Psoas muscle (tissue), 8 donors: ENCODE data around the gene HTT-AS. TPM values are rescaled to one million over a fixed set of nuclear protein-coding genes. Genes with fewer than 3 reads are reported as not detected.

Experiments used
- ATAC-seq, 4 donors: fragments of 200-7000 bp; cut with Tn5 transposase; one replicate each; pipeline ENCODE4 v1.9.1; 2020; ENCODE audit warnings: moderate library complexity in 3 of 4, mild to moderate bottlenecking in 2 of 4
- DNase-seq, 2 donors: peaks; one replicate each; pipeline ENCODE4 v3.0.0-alpha.2; 2020
- H3K27ac ChIP-seq: fragments of 200-600 bp; one replicate; pipeline ENCODE4 v1.8.0; 2022
- H3K27me3 ChIP-seq, 3 donors: fragments of 200-600 bp in 1 of 3; one replicate each; pipeline versions ENCODE4 v1.6.1 to v1.8.0; 2013 to 2022; ENCODE audit warnings: low read length in 2 of 3, mild to moderate bottlenecking in 2 of 3, moderate library complexity in 1 of 3; ENCODE audit not compliant: insufficient read depth in 3 of 3
- H3K36me3 ChIP-seq, 2 donors: fragments of 200-600 bp in 1 of 2; one replicate each; pipeline versions ENCODE4 v1.6.1 to v1.8.0; 2013 to 2022; ENCODE audit warnings: low read depth in 1 of 2, mild to moderate bottlenecking in 1 of 2, moderate library complexity in 1 of 2; ENCODE audit not compliant: insufficient read depth in 1 of 2
- H3K4me1 ChIP-seq: fragments of 200-600 bp; one replicate; pipeline ENCODE4 v1.8.0; 2022
- H3K4me3 ChIP-seq: fragments of 200-600 bp; one replicate; pipeline ENCODE4 v1.8.0; 2022; ENCODE audit warnings: mild to moderate bottlenecking
- H3K9me3 ChIP-seq: fragments of 200-600 bp; one replicate; pipeline ENCODE4 v1.8.0; 2022
- WGBS, 3 donors: extraction: QIAGEN DNeasy Blood & Tissue Kit; methylation state at CpG; one replicate each; pipeline versions ENCODE4 v1.1.6 to v1.1.7; 2013; 5-methylcytosine and 5-hydroxymethylcytosine counted together
- intact Hi-C, 2 donors: fragments of 100-400 bp; cut with DNase I; formaldehyde crosslinking; loops; one replicate each; pipeline versions ENCODE4 v1.11.0 to v1.14.2; 2022
- polyA plus RNA-seq, 3 donors: library from polyadenylated mRNA; stranded (reverse); fragments of 200-250 nt; gene quantifications; one replicate each; pipeline ENCODE4 v1.2.3, GENCODE V29; 2013
- total RNA-seq, 4 donors: library from RNA; stranded (reverse); fragmentation: NEBNext Ultra II Directional in 2 of 4; extraction: Animal tissue kit (Norgen Biotek cat#: 25700) in 2 of 4; gene quantifications; one replicate each; pipeline versions ENCODE4 v1.2.1 to v1.2.4, GENCODE V29; 2021 to 2023
- TF ChIP-seq, protein P1 (sequence below): fragments of 200-600 bp; IDR thresholded peaks from one replicate; pipeline ENCODE4 v1.8.0; 2022; ENCODE audit warnings: antibody characterized with exemption
- donor health status: healthy with polysubstance abuse.
- donor health status: DM: no; HTN: no; CAD: no; lungs with moderate emphysema.
- donor health status: Bipolar disorder and iron deficiency.
- donor health status: healthy.
- donor health status: DM: yes; HTN: yes; CAD: no.
- donor health status: DM: no; HTN: no; CAD: no.
- donor health status: DM: no; HTN: no; CAD: no.
- donor health status: DM: yes; HTN: yes; CAD: no.

Gene HTT-AS
- total and polyA plus RNA-seq, 7 donors = not detected

DNA sequence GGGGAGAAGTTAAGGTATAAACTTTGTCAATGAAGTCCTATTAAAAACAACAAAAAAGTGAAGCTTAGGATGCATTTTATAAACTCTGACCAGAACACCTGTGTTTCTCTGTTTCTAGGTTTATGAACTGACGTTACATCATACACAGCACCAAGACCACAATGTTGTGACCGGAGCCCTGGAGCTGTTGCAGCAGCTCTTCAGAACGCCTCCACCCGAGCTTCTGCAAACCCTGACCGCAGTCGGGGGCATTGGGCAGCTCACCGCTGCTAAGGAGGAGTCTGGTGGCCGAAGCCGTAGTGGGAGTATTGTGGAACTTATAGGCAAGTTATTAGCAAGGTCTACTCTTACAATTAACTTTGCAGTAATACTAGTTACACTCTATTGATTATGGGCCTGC is 46.8 kb upstream of the HTT-AS start:
- WGBS, 3 donors = 94 to 95% (median 95%) methylated on average over 9 of the region's 9 CpGs
- no peaks in the 10 kb centered on the region for H3K9me3 ChIP-seq
- TF ChIP-seq, protein P1, sequence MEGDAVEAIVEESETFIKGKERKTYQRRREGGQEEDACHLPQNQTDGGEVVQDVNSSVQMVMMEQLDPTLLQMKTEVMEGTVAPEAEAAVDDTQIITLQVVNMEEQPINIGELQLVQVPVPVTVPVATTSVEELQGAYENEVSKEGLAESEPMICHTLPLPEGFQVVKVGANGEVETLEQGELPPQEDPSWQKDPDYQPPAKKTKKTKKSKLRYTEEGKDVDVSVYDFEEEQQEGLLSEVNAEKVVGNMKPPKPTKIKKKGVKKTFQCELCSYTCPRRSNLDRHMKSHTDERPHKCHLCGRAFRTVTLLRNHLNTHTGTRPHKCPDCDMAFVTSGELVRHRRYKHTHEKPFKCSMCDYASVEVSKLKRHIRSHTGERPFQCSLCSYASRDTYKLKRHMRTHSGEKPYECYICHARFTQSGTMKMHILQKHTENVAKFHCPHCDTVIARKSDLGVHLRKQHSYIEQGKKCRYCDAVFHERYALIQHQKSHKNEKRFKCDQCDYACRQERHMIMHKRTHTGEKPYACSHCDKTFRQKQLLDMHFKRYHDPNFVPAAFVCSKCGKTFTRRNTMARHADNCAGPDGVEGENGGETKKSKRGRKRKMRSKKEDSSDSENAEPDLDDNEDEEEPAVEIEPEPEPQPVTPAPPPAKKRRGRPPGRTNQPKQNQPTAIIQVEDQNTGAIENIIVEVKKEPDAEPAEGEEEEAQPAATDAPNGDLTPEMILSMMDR = no peak
- peaks cover 23% of the 10 kb centered on the region for H3K4me1 ChIP-seq
- ATAC-seq (no peak), DNase-seq (no peak)
- no peak overlapping the region for H3K4me3 ChIP-seq
- no peaks in the 10 kb centered on the region for H3K27me3 ChIP-seq
- peak overlapping the region; percentile 69 for H3K27ac ChIP-seq
- intact Hi-C loops = no loop called here
- peaks cover 0 to 59% of the 10 kb centered on the region in 2 donors for H3K36me3 ChIP-seq

DNA sequence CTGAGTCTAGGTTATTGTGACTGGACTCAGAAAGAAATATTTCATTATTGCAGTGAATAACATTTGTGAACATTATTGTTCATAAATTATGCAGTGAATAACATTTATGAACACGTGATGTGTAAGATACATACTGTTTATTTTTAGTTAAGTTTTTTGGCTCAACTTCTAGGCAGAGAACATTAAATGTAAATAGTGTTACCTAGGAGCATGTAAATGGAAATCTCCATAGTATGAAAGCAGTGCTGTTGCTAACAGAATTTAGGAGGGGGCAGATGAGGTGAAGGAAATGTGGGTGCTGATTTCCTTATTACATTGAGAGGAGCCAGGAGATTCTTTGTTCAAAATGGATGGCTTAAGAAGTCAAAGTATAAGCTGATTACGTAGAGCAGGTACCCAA is 45.1 kb upstream of the HTT-AS start:
- DNase-seq (no peak), ATAC-seq (no peak)
- Histone ChIP-seq H3K27me3 (no peaks in the 10 kb centered on the region), H3K36me3 (peaks cover 4 to 65% of the 10 kb centered on the region in 2 donors), H3K27ac (no peak overlapping the region), H3K4me3 (no peak overlapping the region), H3K4me1 (peaks cover 24% of the 10 kb centered on the region), H3K9me3 (no peaks in the 10 kb centered on the region)
- intact Hi-C loops = no loop called here
- TF ChIP-seq, protein P1 = no peak
- WGBS, 3 donors = 75 to 83% (median 76%) methylated on average over 2 of the region's 2 CpGs

DNA sequence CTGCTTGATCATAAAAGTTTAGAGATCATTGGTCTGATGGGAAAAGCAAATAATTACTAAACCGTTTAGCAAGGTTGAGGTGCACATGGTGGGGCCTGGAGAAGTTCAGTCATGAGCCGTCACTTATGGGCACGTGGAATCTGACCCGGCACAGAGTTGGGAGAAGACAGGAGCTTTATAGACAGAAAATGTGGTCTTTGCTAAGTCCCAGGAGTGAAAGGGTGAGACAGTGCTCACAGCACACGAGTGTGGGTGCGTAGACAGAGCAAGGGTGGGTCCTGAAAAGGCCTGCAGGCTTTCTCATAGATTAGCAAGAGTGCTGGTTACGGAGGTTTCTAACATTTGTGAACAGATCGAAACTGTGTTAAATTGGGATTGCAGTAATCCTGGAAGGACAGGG is 44.0 kb upstream of the HTT-AS start:
- Histone ChIP-seq H3K4me1 (peaks cover 24% of the 10 kb centered on the region), H3K36me3 (peaks cover 4 to 65% of the 10 kb centered on the region in 2 donors), H3K27me3 (no peaks in the 10 kb centered on the region), H3K27ac (no peak overlapping the region), H3K4me3 (no peak overlapping the region), H3K9me3 (no peaks in the 10 kb centered on the region)
- ATAC-seq (no peak), DNase-seq (no peak)
- intact Hi-C loops = no loop called here
- TF ChIP-seq, protein P1 = no peak
- 86 to 88% (median 86%) methylated on average over 8 of the region's 8 CpGs for WGBS, 3 donors

DNA sequence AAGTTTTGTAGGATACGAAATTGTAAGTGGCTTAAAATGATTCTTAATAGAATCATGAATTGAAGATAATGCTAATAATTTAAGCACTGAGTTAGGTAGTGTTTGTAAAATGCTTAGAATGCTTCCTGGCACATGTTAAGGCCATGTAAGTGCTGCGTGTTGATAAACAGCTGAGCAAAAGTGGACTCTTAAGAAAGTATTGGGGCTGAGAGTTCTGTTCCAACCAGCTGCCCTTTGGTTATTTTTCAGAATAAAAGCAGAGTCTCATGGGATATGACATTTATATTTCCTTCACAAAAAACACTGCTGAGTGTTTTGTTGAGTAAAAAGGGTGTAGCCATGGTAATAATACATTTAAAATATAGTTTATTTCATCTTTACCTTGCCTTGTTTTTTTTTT is 42.6 kb upstream of the HTT-AS start:
- Histone ChIP-seq H3K4me3 (no peak overlapping the region), H3K27me3 (no peaks in the 10 kb centered on the region), H3K27ac (no peak overlapping the region), H3K36me3 (peaks cover 4 to 65% of the 10 kb centered on the region in 2 donors), H3K9me3 (no peaks in the 10 kb centered on the region), H3K4me1 (peaks cover 23% of the 10 kb centered on the region)
- intact Hi-C loops = no loop called here
- DNase-seq (no peak), ATAC-seq (no peak)
- WGBS, 3 donors = 72 to 83% (median 74%) methylated on average over 2 of the region's 2 CpGs
- TF ChIP-seq, protein P1 = no peak

DNA sequence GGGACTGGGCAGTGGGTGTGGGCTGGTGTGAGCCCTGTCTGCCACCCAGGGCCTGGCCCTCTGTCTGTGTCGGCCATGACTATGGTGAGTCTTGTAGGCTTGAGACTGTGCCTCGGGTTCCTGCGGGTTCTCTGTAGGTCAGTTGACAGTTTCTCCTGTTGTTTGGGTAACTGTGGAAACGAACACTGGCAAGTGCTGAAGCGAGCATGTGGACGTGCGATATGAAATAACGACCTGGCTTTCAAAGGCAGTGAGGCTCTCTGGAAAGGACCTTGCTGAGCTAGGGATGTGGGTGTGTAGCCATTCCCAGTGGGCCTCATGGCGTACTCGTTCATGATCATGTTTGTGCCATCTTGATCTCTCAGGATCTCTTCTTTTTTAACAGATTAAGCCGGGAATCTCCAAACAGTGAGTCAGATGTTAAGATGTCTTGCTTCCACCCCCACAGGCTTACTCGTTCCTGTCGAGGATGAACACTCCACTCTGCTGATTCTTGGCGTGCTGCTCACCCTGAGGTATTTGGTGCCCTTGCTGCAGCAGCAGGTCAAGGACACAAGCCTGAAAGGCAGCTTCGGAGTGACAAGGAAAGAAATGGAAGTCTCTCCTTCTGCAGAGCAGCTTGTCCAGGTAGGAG is 41.4 kb upstream of the HTT-AS start:
- H3K27ac ChIP-seq = peak overlapping the region; percentile 8
- peaks cover 29% of the 10 kb centered on the region for H3K4me1 ChIP-seq
- ATAC-seq = peak in 3 of 4 donors; percentile 18 to 35 (median 32)
- H3K4me3 ChIP-seq = no peak overlapping the region
- H3K27me3 ChIP-seq = no peaks in the 10 kb centered on the region
- DNase-seq = peak in 1 of 2 donors; percentile 27
- WGBS, 3 donors = 77 to 86% (median 78%) methylated on average over 15 of the region's 15 CpGs
- no peaks in the 10 kb centered on the region for H3K9me3 ChIP-seq
- intact Hi-C loops = no loop called here
- peaks cover 4 to 57% of the 10 kb centered on the region in 2 donors for H3K36me3 ChIP-seq
- TF ChIP-seq, protein P1 = no peak
